ENCODE data around the gene DARS1.
"Not testable (repeated sequence)": the region's sequence is repeated elsewhere in the genome, so short reads cannot be mapped to it uniquely, and the experiment has no call there.

Gene DARS1

GRCh38 chr2:135974036-135974435 lies 11.4 kb downstream of the DARS1 start:
- DNase-seq (ENCODE audit: insufficient read length) (no peak), FAIRE-seq (no peak)
- no peak for TF ChIP-seq TAF1 (IDR thresholded peaks at IDR 0.05; ENCODE audit: borderline replicate concordance, low read depth, low read length)
- TF ChIP-seq POLR2AphosphoS5 (IDR thresholded peaks at IDR 0.05; ENCODE audit: low read depth, low read length), result no peak
- TF ChIP-seq POLR2A (IDR thresholded peaks at IDR 0.05; ENCODE audit: low read depth, low read length), result no peak

GRCh38 chr2:135969655-135970387 lies 15.6 kb downstream of the DARS1 start:
- DNase-seq (ENCODE audit: insufficient read length) (no peak), FAIRE-seq (no peak)
- no peak for TF ChIP-seq POLR2A (IDR thresholded peaks at IDR 0.05; ENCODE audit: low read depth, low read length)
- TF ChIP-seq TAF1 (IDR thresholded peaks at IDR 0.05; ENCODE audit: borderline replicate concordance, low read depth, low read length), result no peak
- TF ChIP-seq POLR2AphosphoS5 (IDR thresholded peaks at IDR 0.05; ENCODE audit: low read depth, low read length), result no peak

GRCh38 chr2:135965756-135966155 lies 19.7 kb downstream of the DARS1 start:
- TF ChIP-seq POLR2AphosphoS5 (IDR thresholded peaks at IDR 0.05; ENCODE audit: low read depth, low read length) (no peak), POLR2A (IDR thresholded peaks at IDR 0.05; ENCODE audit: low read depth, low read length) (no peak), TAF1 (IDR thresholded peaks at IDR 0.05; ENCODE audit: borderline replicate concordance, low read depth, low read length) (no peak)
- no peak for DNase-seq (ENCODE audit: insufficient read length)
- FAIRE-seq, result no peak

- peak; percentile 27 for FAIRE-seq
- not testable (repeated sequence) for DNase-seq (ENCODE audit: insufficient read length)
Measured at GRCh38 chr2:135964404-135964803, 21.0 kb downstream of the DARS1 start.

GRCh38 chr2:135963841-135964240 lies 21.6 kb downstream of the DARS1 start:
- no peak for FAIRE-seq
- DNase-seq (ENCODE audit: insufficient read length), result no peak
- TF ChIP-seq POLR2AphosphoS5 (IDR thresholded peaks at IDR 0.05; ENCODE audit: low read depth, low read length), result no peak
- no peak for TF ChIP-seq POLR2A (IDR thresholded peaks at IDR 0.05; ENCODE audit: low read depth, low read length)
- TF ChIP-seq TAF1 (IDR thresholded peaks at IDR 0.05; ENCODE audit: borderline replicate concordance, low read depth, low read length), result no peak

- FAIRE-seq (peak; percentile 56), DNase-seq (ENCODE audit: insufficient read length) (no peak)
- TF ChIP-seq POLR2A (IDR thresholded peaks at IDR 0.05; ENCODE audit: low read depth, low read length), result no peak
- TF ChIP-seq POLR2AphosphoS5 (IDR thresholded peaks at IDR 0.05; ENCODE audit: low read depth, low read length), result no peak
- no peak for TF ChIP-seq TAF1 (IDR thresholded peaks at IDR 0.05; ENCODE audit: borderline replicate concordance, low read depth, low read length)
Measured at GRCh38 chr2:135962366-135963123, 22.9 kb downstream of the DARS1 start.

GRCh38 chr2:135960656-135961551 lies 24.5 kb downstream of the DARS1 start:
- TF ChIP-seq POLR2A (IDR thresholded peaks at IDR 0.05; ENCODE audit: low read depth, low read length) (no peak), TAF1 (IDR thresholded peaks at IDR 0.05; ENCODE audit: borderline replicate concordance, low read depth, low read length) (no peak), POLR2AphosphoS5 (IDR thresholded peaks at IDR 0.05; ENCODE audit: low read depth, low read length) (no peak)
- no peak for FAIRE-seq

GRCh38 chr2:135960150-135960549 lies 25.3 kb downstream of the DARS1 start:
- FAIRE-seq (no peak), DNase-seq (ENCODE audit: insufficient read length) (no peak)
- TF ChIP-seq POLR2AphosphoS5 (IDR thresholded peaks at IDR 0.05; ENCODE audit: low read depth, low read length) (no peak), POLR2A (IDR thresholded peaks at IDR 0.05; ENCODE audit: low read depth, low read length) (no peak), TAF1 (IDR thresholded peaks at IDR 0.05; ENCODE audit: borderline replicate concordance, low read depth, low read length) (no peak)

More at GRCh38 chr2:135960656-135961551, 24.5 kb downstream of the DARS1 start:
- no peak for DNase-seq (ENCODE audit: insufficient read length)

- DNase-seq (ENCODE audit: insufficient read length), result not testable (repeated sequence)
Measured at GRCh38 chr2:135958927-135959326, 26.5 kb downstream of the DARS1 start.

GRCh38 chr2:135954020-135954601 lies 31.3 kb downstream of the DARS1 start:
- DNase-seq (ENCODE audit: insufficient read length) (no peak), FAIRE-seq (no peak)
- TF ChIP-seq POLR2A (IDR thresholded peaks at IDR 0.05; ENCODE audit: low read depth, low read length) (no peak), POLR2AphosphoS5 (IDR thresholded peaks at IDR 0.05; ENCODE audit: low read depth, low read length) (no peak), TAF1 (IDR thresholded peaks at IDR 0.05; ENCODE audit: borderline replicate concordance, low read depth, low read length) (no peak)

More at GRCh38 chr2:135958927-135959326, 26.5 kb downstream of the DARS1 start:
- not testable (repeated sequence) for FAIRE-seq

- DNase-seq (ENCODE audit: insufficient read length) (no peak), FAIRE-seq (peak; percentile 5)
- TF ChIP-seq POLR2A (IDR thresholded peaks at IDR 0.05; ENCODE audit: low read depth, low read length), result no peak
- TF ChIP-seq TAF1 (IDR thresholded peaks at IDR 0.05; ENCODE audit: borderline replicate concordance, low read depth, low read length), result no peak
- no peak for TF ChIP-seq POLR2AphosphoS5 (IDR thresholded peaks at IDR 0.05; ENCODE audit: low read depth, low read length)
Measured at GRCh38 chr2:135952891-135953290, 32.5 kb downstream of the DARS1 start.
